Activated T-cell treated with anti-CD3 and anti-CD28 coated beads, Interleukin-2, amount 50 U/mL, for 24 hours (primary cell): ENCODE measurements around the gene TJP3.

Experiments
- DNase-seq: peaks from one replicate; pipeline ENCODE4 v3.0.0-alpha.2; 2020
- H3K27ac Mint-ChIP-seq: 2 replicates; pipeline ENCODE4 v1.8.0; 2020; ENCODE audit warnings: mild to moderate bottlenecking, mixed read lengths
- H3K27me3 Mint-ChIP-seq: 2 replicates; pipeline ENCODE4 v1.8.0; 2020; ENCODE audit warnings: mixed read lengths
- H3K36me3 Mint-ChIP-seq: 2 replicates; pipeline ENCODE4 v1.8.0; 2020; ENCODE audit warnings: low read depth, mixed read lengths
- H3K4me1 Mint-ChIP-seq: 2 replicates; pipeline ENCODE4 v1.8.0; 2020; ENCODE audit warnings: low read depth, mixed read lengths
- H3K4me3 Mint-ChIP-seq: 2 replicates; pipeline ENCODE4 v1.8.0; 2020; ENCODE audit warnings: mild to moderate bottlenecking, moderate library complexity, mixed read lengths
- H3K9me3 Mint-ChIP-seq: 2 replicates; pipeline ENCODE4 v1.8.0; 2020; ENCODE audit warnings: mixed read lengths

TJP3 gene

DNA sequence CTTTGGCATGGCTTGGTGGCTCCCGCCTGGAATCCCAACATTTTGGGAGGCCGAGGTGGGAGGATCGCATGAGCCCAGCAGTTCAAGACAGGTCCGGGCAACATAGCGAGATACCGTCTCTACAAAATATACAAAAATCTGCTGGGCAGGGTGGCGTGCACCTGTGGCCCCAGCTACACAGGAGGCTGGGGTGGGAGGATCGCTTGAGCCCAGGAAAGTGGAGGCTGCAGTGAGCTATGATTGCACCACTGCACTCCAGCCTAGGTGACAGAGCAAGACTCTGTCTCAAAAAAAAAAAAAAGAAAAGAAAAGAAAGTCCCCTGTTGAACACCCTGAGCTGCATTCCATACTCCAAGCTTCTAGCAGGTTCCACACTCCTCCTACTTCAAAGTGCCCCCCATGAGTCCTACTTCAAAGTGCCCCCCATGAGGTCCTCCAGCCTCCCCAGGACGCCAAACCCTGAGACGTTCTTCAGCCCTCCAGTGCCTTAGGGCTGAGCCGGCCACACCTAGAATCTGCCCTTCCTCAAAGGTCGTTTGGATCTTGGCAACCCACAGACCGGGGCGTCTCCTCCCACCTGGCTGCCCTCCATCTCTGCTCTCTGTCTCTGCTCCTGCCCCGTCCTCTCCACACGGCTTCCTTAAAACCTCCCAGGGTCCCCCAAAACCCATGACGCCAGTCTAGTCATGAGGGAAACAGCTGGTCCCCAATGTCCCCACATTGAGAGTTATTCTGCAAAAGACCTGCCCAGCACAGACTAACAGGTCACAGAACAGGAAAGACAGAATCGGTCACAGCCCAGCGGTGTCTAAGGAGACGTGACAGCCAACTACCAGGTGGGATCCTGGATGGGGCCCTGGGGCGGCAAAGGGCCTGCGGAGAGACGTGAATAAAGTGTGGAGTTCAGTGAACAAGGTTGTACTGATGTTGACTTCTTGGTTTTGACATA, 4.8 kb downstream of the TJP3 start:
- no peak for DNase-seq
- H3K27ac Mint-ChIP-seq = no peak overlapping the region

DNA sequence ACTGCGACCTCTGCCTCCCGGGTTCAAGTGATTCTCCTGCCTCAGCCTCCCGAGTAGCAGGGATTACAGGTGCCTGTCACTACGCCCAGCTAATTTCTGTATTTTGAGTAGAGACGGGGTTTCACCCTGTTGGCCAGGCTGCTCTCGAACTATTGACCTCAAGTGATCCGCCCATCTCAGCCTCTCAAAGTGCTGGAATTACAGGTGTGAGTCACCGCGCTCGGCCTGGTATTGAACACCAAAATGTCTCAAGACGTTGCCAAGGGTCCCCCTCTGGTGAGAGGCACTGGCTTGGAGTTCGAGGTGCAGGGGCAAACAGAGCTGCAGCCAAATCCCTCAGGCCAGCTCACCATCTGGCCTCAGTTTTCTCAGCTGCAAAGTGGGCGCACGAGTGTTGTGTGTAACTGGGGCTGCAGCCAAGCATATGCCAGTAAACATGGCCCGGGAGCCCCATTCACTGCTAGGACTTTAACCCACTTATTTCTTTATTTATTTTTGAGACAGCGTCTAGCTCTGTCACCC, 8.0 kb downstream of the TJP3 start:
- DNase-seq = no peak
- Mint-ChIP-seq H3K36me3 (no peaks in the 10 kb centered on the region), H3K9me3 (no peaks in the 10 kb centered on the region), H3K4me1 (peaks cover 6% of the 10 kb centered on the region), H3K27ac (no peak overlapping the region), H3K4me3 (no peak overlapping the region), H3K27me3 (peaks cover 4% of the 10 kb centered on the region)

More for the DNA sequence above, 4.8 kb downstream of the TJP3 start:
- H3K4me3 Mint-ChIP-seq = no peak overlapping the region
- no peaks in the 10 kb centered on the region for H3K36me3 Mint-ChIP-seq
- peaks cover 2% of the 10 kb centered on the region for H3K27me3 Mint-ChIP-seq
- H3K4me1 Mint-ChIP-seq = peaks cover 2% of the 10 kb centered on the region
- no peaks in the 10 kb centered on the region for H3K9me3 Mint-ChIP-seq

DNA sequence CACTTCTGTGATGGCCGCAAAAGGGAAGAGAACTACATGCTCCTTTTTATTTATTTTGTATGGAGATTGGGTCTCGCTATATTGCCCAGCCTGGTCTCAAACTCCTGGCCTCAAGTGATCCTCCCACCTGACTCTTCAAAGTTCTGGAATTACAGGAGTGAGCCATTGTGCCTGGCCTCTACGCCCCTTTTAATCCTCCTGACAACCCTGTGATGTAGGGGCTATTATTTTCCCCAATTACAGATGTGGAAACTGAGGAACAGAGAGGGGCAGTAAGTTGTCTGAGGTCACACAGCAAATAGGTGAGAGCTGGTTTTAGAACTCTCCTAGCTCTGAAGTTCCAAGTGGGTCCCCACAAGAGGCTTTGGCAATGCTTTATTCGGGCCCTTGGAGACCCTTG, 11.7 kb downstream of the TJP3 start:
- no peak overlapping the region for H3K4me3 Mint-ChIP-seq
- no peaks in the 10 kb centered on the region for H3K9me3 Mint-ChIP-seq
- peaks cover 10% of the 10 kb centered on the region for H3K27me3 Mint-ChIP-seq
- H3K36me3 Mint-ChIP-seq = no peaks in the 10 kb centered on the region
- DNase-seq = no peak
- peaks cover 12% of the 10 kb centered on the region for H3K4me1 Mint-ChIP-seq
- H3K27ac Mint-ChIP-seq = no peak overlapping the region

DNA sequence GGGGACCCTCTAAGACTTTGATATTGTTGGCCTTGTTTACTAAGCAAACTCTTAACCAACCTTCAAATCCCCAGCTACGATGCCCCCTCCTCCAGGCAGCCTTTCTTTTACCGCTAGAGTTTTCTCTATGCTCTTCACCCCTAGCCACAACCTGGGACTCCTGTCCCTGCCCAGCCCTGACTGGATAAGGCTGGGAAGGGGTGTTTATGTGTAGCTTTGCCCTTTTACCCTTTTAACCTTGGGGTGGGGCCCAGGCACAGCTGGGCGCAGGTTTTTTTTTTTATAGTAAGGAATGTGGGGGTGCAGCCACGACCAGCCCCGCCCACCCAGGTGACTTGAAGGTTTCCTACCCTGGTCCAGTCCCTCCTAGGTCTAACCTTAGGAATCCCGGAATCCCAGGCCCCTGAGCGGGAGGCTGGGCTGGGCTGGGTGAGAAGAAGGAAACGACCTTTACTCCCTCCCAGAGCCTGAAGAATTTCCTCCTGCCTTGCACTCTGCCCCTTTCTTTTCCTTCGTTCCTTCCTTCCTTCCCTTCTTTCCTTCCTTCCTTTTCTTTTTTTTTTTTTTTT, 12.2 kb downstream of the TJP3 start:
- no peak overlapping the region for H3K27ac Mint-ChIP-seq
- DNase-seq = no peak
- peaks cover 10% of the 10 kb centered on the region for H3K27me3 Mint-ChIP-seq
- peaks cover 12% of the 10 kb centered on the region for H3K4me1 Mint-ChIP-seq
- no peaks in the 10 kb centered on the region for H3K36me3 Mint-ChIP-seq
- no peaks in the 10 kb centered on the region for H3K9me3 Mint-ChIP-seq
- H3K4me3 Mint-ChIP-seq = no peak overlapping the region

DNA sequence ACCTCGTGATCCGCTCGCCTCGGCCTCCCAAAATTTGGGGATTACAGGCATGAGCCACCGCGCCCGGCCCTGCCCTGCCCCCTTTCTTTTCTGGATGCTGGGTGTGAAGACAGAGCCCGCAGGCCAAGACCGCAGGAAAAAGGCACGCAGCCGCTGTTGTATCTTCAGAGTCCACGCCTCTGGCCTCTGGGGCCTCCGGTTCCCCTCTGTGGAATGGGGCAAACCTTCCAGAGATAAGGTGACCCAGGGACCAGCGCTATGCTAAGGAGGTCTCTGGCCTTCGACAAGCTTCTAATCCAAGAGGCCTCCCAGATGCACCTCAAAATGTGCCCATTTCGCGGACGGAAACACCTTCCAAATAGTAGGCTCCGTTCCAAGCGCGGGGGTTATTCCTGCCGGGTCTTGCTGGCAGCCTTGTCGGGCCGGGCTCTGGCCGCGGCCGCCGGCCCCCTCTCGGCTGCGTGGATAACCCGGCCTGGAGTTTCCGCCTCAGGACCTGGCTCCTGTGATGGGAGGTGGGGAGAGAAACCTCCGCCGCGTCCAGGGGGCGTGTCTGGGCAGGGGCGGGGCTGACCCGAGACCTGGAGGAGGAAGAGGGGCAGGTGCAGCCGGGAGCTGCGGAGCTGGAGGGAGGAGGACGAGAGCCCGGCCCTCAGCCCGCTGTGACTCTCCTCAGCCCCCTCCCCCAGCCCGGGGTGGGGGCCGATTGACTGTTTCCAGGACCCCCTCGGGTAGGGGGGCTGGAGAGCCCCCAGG, 13.1 kb downstream of the TJP3 start:
- Mint-ChIP-seq H3K27ac (no peak overlapping the region), H3K9me3 (no peaks in the 10 kb centered on the region), H3K27me3 (peaks cover 10% of the 10 kb centered on the region), H3K4me3 (peak overlapping the region; percentile 55), H3K4me1 (peaks cover 12% of the 10 kb centered on the region), H3K36me3 (no peaks in the 10 kb centered on the region)
- DNase-seq = peak; percentile 95

DNA sequence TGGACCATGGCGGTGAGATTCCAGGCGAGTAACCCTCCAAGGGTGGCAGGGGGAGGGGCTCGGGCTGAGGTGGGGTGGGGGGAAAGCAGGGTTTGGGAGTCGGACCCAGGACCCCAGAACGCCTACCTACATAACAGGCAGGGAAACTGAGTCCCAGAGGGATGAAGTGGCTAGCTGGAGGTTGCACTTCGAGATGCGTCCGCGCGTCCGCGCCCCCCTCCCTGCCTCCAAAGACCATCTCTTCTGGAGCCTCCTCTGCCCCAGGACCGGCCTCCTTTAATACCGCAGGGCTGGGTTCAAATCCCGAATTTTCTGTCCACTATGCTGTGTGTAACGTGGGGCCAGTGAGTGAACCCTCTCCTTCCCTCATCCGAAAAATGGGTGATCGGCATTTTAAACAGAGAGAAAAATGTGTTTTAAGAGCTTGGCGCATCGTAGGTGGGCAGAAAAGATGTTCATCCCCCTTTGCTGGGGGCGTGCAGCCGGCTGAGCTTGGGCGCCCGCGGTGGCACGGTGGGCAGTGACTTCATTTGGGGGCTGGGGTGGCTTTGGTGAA, 13.8 kb downstream of the TJP3 start:
- Mint-ChIP-seq H3K4me1 (peaks cover 12% of the 10 kb centered on the region), H3K4me3 (peak overlapping the region; percentile 55), H3K27me3 (peaks cover 10% of the 10 kb centered on the region), H3K9me3 (no peaks in the 10 kb centered on the region), H3K27ac (no peak overlapping the region), H3K36me3 (no peaks in the 10 kb centered on the region)
- no peak for DNase-seq

DNA sequence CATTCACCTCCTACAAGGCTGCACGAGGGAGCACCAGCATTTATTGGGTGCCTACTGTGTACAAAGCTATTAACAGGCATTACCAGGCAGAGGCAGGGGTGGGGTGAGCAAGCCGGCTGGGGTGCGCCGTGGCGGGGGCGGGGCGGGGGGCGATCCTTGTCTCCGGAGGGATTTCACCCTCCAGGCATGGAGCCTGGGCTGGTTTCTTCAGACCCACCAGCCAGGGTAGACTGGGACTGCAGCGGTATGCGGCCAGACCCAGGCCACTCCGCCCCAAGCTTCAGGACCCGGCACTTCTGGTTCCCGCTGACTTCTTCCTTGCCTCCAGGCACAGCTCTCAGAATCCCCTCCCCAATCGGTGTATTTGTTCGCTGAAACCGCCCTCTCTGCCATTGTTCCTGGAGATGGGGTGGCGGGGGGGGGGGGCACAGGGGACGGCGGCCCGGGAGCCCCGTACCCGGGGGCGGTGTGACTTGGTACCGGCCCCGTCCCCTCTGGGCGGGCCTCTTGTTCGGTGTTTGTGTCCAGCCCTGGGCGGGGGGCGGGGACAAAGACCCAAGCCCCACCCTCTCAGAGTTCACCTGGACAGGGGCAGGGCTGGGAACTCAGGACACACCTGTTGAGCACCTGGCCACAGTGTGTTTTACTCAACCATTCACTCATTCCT, 14.4 kb downstream of the TJP3 start:
- H3K27me3 Mint-ChIP-seq = peaks cover 10% of the 10 kb centered on the region
- H3K9me3 Mint-ChIP-seq = no peaks in the 10 kb centered on the region
- peaks cover 12% of the 10 kb centered on the region for H3K4me1 Mint-ChIP-seq
- no peaks in the 10 kb centered on the region for H3K36me3 Mint-ChIP-seq
- DNase-seq = no peak
- H3K27ac Mint-ChIP-seq = no peak overlapping the region
- peak overlapping the region; percentile 55 for H3K4me3 Mint-ChIP-seq

DNA sequence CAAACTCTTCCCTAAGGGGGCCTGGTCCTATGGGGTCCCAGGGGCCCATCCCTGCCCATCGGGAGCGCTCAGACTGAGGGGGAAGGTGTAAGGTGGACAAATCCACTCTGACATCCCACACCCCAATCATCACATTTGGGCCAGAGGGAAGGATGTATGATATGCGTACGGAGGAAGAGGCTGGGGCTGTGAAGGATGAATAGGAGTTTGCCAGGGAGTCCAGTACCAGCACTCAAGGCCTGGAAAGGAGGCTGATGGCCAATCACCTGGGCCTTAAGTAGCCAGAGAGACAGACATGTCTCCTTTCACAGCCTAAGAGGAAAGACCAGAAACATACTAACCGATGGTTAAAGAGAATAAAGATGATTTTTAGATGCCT, 14.9 kb downstream of the TJP3 start:
- Mint-ChIP-seq H3K27ac (no peak overlapping the region), H3K4me3 (no peak overlapping the region), H3K27me3 (peaks cover 10% of the 10 kb centered on the region), H3K9me3 (no peaks in the 10 kb centered on the region), H3K36me3 (no peaks in the 10 kb centered on the region), H3K4me1 (peaks cover 12% of the 10 kb centered on the region)
- no peak for DNase-seq

DNA sequence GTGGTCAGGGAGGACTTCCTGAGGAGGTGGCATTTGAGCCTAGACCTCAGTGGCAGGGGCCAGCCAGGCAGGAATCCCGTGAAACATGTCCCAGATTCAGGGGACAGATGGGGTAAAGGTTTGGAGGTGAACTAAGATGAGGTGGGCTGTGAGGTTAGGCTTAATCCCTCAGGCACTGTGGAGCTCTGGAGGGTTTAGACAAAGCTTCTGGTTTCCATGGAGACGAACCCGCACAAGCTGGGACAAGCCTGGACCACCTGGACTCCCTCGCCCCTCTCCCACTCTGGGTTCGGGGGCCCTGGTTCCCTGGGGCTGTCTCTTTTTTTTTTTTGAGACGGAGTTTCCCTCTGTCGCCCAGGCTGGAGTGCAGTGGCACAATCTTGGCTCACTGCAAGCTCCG, 15.7 kb downstream of the TJP3 start:
- Mint-ChIP-seq H3K27me3 (peaks cover 10% of the 10 kb centered on the region), H3K36me3 (no peaks in the 10 kb centered on the region), H3K4me3 (no peak overlapping the region), H3K27ac (no peak overlapping the region), H3K9me3 (no peaks in the 10 kb centered on the region), H3K4me1 (peaks cover 12% of the 10 kb centered on the region)
- DNase-seq = no peak

DNA sequence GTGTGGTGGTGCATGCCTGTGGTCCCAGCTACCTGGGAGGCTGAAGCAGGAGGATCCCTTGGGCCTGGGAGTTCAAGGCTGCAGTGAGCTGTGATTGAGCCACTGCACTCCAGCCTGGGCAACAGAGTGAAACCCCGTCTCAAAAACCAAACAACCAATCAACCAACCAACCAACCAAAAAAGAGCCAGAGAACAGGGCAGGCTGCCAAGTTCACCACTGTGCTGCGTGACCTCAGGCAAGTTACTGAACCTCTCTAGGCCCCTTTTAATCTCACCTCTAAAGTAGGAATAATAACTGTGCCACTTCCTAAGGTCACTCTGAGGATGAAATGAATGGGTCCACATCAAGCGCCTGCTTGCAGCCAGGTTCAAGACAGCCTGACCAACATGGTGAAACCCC, 16.9 kb downstream of the TJP3 start:
- Mint-ChIP-seq H3K27me3 (peaks cover 6% of the 10 kb centered on the region), H3K9me3 (no peaks in the 10 kb centered on the region), H3K27ac (no peak overlapping the region), H3K4me1 (peaks cover 10% of the 10 kb centered on the region), H3K4me3 (no peak overlapping the region), H3K36me3 (no peaks in the 10 kb centered on the region)
- DNase-seq = no peak

DNA sequence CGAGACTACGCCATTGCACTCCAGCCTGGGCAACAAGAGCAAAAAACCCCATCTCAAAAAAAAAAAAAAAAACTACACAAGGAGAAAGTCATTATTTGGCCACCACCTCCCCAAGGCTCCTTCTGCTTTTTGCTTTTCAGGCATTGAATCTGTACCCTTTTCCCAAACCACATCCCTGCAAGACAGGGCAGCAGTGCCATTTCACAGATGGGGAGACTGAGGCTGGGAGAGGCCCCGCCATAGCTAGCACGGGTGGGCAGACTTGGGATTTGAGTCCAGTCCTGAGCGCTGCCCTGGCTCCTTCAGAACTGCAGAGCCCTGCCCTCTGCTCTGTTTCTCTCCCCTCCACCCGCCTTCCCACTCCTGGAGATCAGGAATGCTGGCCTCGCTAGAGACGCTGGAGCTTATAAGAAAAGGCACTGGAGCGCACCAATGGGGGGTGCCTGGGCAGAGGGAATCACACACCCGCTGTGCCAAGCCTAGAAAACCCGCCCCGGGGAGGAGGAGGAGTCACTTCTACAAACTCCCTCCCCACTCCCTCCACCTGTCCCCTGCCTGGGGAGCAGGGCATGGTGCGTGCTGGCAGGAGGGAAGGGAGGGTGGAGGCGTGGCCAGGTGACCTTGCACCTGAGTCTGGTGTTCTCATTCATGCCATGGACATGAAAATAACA, 17.6 kb downstream of the TJP3 start:
- peaks cover 6% of the 10 kb centered on the region for H3K27me3 Mint-ChIP-seq
- DNase-seq = no peak
- no peaks in the 10 kb centered on the region for H3K36me3 Mint-ChIP-seq
- peaks cover 10% of the 10 kb centered on the region for H3K4me1 Mint-ChIP-seq
- H3K9me3 Mint-ChIP-seq = no peaks in the 10 kb centered on the region
- no peak overlapping the region for H3K27ac Mint-ChIP-seq
- no peak overlapping the region for H3K4me3 Mint-ChIP-seq

DNA sequence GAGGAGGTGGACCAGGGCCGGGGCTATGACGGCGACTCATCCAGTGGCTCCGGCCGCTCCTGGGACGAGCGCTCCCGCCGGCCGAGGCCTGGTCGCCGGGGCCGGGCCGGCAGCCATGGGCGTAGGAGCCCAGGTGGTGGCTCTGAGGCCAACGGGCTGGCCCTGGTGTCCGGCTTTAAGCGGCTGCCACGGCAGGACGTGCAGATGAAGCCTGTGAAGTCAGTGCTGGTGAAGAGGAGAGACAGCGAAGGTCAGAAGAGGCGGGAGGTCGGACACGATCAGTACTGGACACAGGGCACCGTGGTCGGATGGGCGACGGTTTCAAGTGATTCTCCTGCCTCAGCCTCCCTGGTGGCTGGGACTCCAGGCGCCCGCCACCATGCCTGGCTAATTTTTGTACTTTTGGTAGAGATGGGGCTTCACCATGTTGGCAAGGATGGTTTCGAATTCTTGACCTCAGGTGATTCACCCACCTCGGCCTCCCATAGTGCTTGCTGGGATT, 22.3 kb downstream of the TJP3 start:
- Mint-ChIP-seq H3K9me3 (no peaks in the 10 kb centered on the region), H3K27me3 (no peaks in the 10 kb centered on the region), H3K27ac (no peak overlapping the region), H3K4me3 (no peak overlapping the region), H3K36me3 (no peaks in the 10 kb centered on the region), H3K4me1 (no peaks in the 10 kb centered on the region)
- no peak for DNase-seq

DNA sequence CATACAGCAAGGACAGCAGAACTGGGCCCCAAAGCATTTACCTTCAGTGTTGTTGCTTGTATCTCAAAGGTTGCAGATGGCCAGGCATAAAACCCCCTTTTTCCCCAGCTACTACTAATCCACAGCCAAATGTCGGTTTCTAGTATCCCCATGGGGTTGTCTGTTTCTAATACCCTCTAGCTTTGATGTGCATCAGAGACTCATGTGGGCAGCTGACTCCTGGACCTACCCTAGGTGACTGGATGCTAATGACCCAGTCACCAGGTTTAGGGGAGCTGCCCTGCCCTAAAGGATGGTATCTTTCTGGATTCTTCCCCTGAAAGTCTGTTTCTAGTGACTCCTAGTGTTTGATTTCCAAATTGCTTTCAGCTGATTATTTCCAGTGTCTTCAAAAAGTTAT, 23.9 kb downstream of the TJP3 start:
- no peaks in the 10 kb centered on the region for H3K9me3 Mint-ChIP-seq
- no peaks in the 10 kb centered on the region for H3K36me3 Mint-ChIP-seq
- H3K27ac Mint-ChIP-seq = no peak overlapping the region
- no peaks in the 10 kb centered on the region for H3K27me3 Mint-ChIP-seq
- H3K4me3 Mint-ChIP-seq = no peak overlapping the region
- H3K4me1 Mint-ChIP-seq = no peaks in the 10 kb centered on the region
- no peak for DNase-seq
